ENCODE data around the gene NEURL1B. TPM values are rescaled to one million over a fixed set of nuclear protein-coding genes. Genes with fewer than 3 reads are reported as not detected.

Gene NEURL1B
- total and polyA plus RNA-seq, 4 donors = 1.5 to 10.0 (median 5.5) TPM

- DNase-seq (ENCODE audit: low spot score) = no peak
- H3K27me3 ChIP-seq (ENCODE audit: control insufficient read depth in 4 of 4, insufficient read depth in 4 of 4, low read length in 3 of 4) = no peaks in the 10 kb centered on the region
- no peaks in the 10 kb centered on the region for H3K9me3 ChIP-seq (ENCODE audit: control insufficient read depth in 4 of 4, low read length in 3 of 4)
- TF ChIP-seq YY1 (IDR thresholded peaks at IDR 0.05) (no peak), NR2F2 (IDR thresholded peaks at IDR 0.05) (no peak), RXRA (IDR thresholded peaks at IDR 0.05) (no peak), GABPA (IDR thresholded peaks at IDR 0.05 in 1 of 2, conservative IDR thresholded peaks at IDR 0.05 in 1 of 2) (no peak), JUND (IDR thresholded peaks at IDR 0.05) (no peak), HNF4A (conservative IDR thresholded peaks at IDR 0.05) (no peak), TAF1 (conservative IDR thresholded peaks at IDR 0.05) (no peak), FOXA1 (IDR thresholded peaks at IDR 0.05) (no peak), EGR1 (IDR thresholded peaks at IDR 0.05; ENCODE audit: low read depth in 2 of 2) (no peak), REST (IDR thresholded peaks at IDR 0.05) (no peak), SP1 (IDR thresholded peaks at IDR 0.05) (no peak), ZBTB33 (IDR thresholded peaks at IDR 0.05) (no peak), RAD21 (IDR thresholded peaks at IDR 0.05) (no peak), FOXA2 (IDR thresholded peaks at IDR 0.05) (no peak), HNF4G (IDR thresholded peaks at IDR 0.05) (no peak)
- TF ChIP-seq, protein P1, sequence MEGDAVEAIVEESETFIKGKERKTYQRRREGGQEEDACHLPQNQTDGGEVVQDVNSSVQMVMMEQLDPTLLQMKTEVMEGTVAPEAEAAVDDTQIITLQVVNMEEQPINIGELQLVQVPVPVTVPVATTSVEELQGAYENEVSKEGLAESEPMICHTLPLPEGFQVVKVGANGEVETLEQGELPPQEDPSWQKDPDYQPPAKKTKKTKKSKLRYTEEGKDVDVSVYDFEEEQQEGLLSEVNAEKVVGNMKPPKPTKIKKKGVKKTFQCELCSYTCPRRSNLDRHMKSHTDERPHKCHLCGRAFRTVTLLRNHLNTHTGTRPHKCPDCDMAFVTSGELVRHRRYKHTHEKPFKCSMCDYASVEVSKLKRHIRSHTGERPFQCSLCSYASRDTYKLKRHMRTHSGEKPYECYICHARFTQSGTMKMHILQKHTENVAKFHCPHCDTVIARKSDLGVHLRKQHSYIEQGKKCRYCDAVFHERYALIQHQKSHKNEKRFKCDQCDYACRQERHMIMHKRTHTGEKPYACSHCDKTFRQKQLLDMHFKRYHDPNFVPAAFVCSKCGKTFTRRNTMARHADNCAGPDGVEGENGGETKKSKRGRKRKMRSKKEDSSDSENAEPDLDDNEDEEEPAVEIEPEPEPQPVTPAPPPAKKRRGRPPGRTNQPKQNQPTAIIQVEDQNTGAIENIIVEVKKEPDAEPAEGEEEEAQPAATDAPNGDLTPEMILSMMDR (IDR thresholded peaks at IDR 0.05; ENCODE audit: low read depth, low read length, missing input control) = no peak
- TF ChIP-seq, protein P2, sequence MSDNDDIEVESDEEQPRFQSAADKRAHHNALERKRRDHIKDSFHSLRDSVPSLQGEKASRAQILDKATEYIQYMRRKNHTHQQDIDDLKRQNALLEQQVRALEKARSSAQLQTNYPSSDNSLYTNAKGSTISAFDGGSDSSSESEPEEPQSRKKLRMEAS (IDR thresholded peaks at IDR 0.05) = no peak
- TF ChIP-seq, protein P3, sequence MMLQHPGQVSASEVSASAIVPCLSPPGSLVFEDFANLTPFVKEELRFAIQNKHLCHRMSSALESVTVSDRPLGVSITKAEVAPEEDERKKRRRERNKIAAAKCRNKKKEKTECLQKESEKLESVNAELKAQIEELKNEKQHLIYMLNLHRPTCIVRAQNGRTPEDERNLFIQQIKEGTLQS (IDR thresholded peaks at IDR 0.05) = no peak
- 89% methylated on average over 11 of the region's 11 CpGs for WGBS
- peaks cover 5 to 17% (median 11%) of the 10 kb centered on the region in 4 donors for H3K4me1 ChIP-seq (ENCODE audit: control insufficient read depth in 4 of 4, insufficient read depth in 4 of 4, low read length in 3 of 4)
- H3K9ac ChIP-seq (ENCODE audit: low read depth in 1 of 2, low read length in 2 of 2) = no peak overlapping the region
- no peaks in the 10 kb centered on the region for H3K36me3 ChIP-seq (ENCODE audit: control insufficient read depth in 4 of 4, insufficient read depth in 3 of 4, low read depth in 1 of 4, low read length in 3 of 4)
- no peak overlapping the region for H3K4me3 ChIP-seq (ENCODE audit: low read depth in 1 of 3, low read length in 3 of 3)
- H3K27ac ChIP-seq (ENCODE audit: low read depth in 1 of 2, low read length in 2 of 2) = no peak overlapping the region
Observed at GRCh38 chr5:172636279-172637050, 4.6 kb upstream of the NEURL1B start.
